GM12872 (cell line): ENCODE data around the gene CCDC158.

ENCODE experiments used
- CTCF ChIP-seq: IDR thresholded peaks from 3 replicates; pipeline ENCODE4 v1.5.1; 2011; ENCODE audit warnings: low read depth, mild to moderate bottlenecking, low read length, moderate library complexity; ENCODE audit not compliant: insufficient read depth

Gene CCDC158

DNA sequence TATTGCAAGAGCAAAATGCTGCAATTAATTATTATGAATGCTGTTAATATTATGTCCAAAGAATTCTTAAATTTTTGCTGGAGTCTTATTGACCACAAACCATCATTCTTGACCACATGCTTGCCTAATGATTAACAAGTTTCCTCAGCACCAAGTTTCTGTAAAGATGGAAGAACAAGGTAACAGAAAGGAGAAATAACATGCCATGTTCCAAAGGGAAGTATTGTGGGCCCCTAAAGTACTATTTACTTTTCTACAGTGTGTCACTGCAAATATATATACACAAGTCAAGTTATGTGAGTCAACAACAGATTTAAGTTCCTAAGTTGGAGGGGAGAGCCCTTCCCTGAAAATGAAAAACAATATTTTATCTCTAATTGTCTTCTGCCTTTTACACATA, 148.9 kb downstream of the CCDC158 start:
- no peak for TF ChIP-seq CTCF

GRCh38 chr4:76271248-76271647, 149.7 kb downstream of the CCDC158 start:
- no peak for TF ChIP-seq CTCF

- TF ChIP-seq CTCF: no peak
These were observed 150.4 kb downstream of the CCDC158 start for GRCh38 chr4:76270244-76271175.

- TF ChIP-seq CTCF: no peak
These were observed 153.1 kb downstream of the CCDC158 start for GRCh38 chr4:76267811-76268210.

GRCh38 chr4:76266627-76267026, 154.3 kb downstream of the CCDC158 start:
- TF ChIP-seq CTCF: no peak

DNA sequence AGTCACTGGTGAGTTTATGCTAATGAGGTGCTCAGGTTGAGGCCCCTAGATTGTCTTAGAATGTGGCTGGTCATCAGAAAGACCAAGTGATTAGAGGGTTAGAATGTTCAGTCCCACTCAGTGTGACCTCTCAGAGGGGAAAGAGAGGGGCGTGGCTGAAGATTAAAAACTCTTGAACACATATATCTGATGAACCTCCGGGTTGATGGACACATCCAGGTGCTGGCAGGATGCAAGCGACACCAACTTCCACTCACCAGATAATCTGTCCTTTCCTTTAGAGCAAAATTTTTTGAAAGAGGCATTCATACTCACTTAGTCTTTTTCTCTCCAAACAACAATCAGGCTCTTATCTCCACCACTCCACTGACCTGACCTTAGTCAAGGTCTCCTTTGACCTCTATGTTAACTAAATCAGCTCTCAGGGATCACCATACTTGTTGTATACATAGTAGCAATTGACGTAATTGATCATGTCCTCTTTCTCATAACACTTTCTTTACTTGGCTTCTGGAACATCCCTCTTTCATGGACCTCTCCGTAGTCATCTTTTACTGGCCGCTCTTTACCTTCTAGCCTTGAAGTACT, 155.2 kb downstream of the CCDC158 start:
- no peak for TF ChIP-seq CTCF
